OCI-LY3 (cell line): Measurements from ENCODE around the gene VEZT.

Experiments used
- CTCF ChIP-seq: fragments of 200-600, 300-600 bp; sonication (generic); IDR thresholded peaks from 2 replicates; pipeline ENCODE4 v1.5.1; 2014; ENCODE audit warnings: antibody characterized with exemption, low read length, low read depth
- EZH2phosphoT487 ChIP-seq: fragments of 200-600 bp; shearing (Covaris generic); IDR thresholded peaks from 2 replicates; pipeline ENCODE4 v1.6.1; 2018; ENCODE audit warnings: antibody characterized with exemption, mixed run types, low read depth

- TF ChIP-seq CTCF = no peak
- TF ChIP-seq EZH2phosphoT487 = no peak
These were observed 53.9 kb downstream of the VEZT start for GRCh38 chr12:95271465-95271864.
